H9 (cell line): ENCODE data around the gene ACOT2. TPM values are rescaled to one million over a fixed set of nuclear protein-coding genes. Genes with fewer than 3 reads are reported as not detected.
"Not testable (repeated sequence)": the region's sequence is repeated elsewhere in the genome, so short reads cannot be mapped to it uniquely, and the experiment has no call there.

Experiments used
- DNase-seq: peaks from one replicate; pipeline ENCODE4 v3.0.0-alpha.2; 2017
- H2AFZ ChIP-seq: one replicate; pipeline ENCODE4 v1.6.1; 2013; ENCODE audit warnings: mild to moderate bottlenecking, low read length, control low read depth, moderate library complexity
- H2AK5ac ChIP-seq: 2 replicates; pipeline ENCODE4 v1.6.1; 2013; ENCODE audit warnings: low read length, control low read depth, mixed read lengths; ENCODE audit not compliant: insufficient read length
- H2BK120ac ChIP-seq: one replicate; pipeline ENCODE4 v1.6.1; 2013; ENCODE audit warnings: low read depth, mild to moderate bottlenecking, low read length, control low read depth, inconsistent platforms; ENCODE audit not compliant: poor library complexity, severe bottlenecking
- H2BK12ac ChIP-seq: 2 replicates; pipeline ENCODE4 v1.6.1; 2013; ENCODE audit warnings: low read length, control low read depth, mixed read lengths, low read depth; ENCODE audit not compliant: insufficient read length
- H2BK15ac ChIP-seq: 2 replicates; pipeline ENCODE4 v1.6.1; 2013; ENCODE audit warnings: low read depth, low read length, control low read depth
- H2BK20ac ChIP-seq: one replicate; pipeline ENCODE4 v1.6.1; 2013; ENCODE audit warnings: low read depth, mild to moderate bottlenecking, low read length, control low read depth, inconsistent platforms; ENCODE audit not compliant: poor library complexity, severe bottlenecking
- H2BK5ac ChIP-seq: 2 replicates; pipeline ENCODE4 v1.6.1; 2013; ENCODE audit warnings: low read length, control low read depth, mixed read lengths; ENCODE audit not compliant: insufficient read length
- H3K14ac ChIP-seq: 2 replicates; pipeline ENCODE4 v1.6.1; 2013; ENCODE audit warnings: low read length, control low read depth; ENCODE audit not compliant: insufficient read depth
- H3K18ac ChIP-seq: 2 replicates; pipeline ENCODE4 v1.6.1; 2013; ENCODE audit warnings: low read depth, mild to moderate bottlenecking, mixed read lengths, low read length, control low read depth; ENCODE audit not compliant: insufficient read length
- H3K23ac ChIP-seq: 2 replicates; pipeline ENCODE4 v1.6.1; 2013; ENCODE audit warnings: low read length, control low read depth, mixed read lengths, low read depth; ENCODE audit not compliant: insufficient read length
- H3K23me2 ChIP-seq: 2 replicates; pipeline ENCODE4 v1.6.1; 2013; ENCODE audit warnings: low read depth, mild to moderate bottlenecking, mixed read lengths, low read length, control low read depth; ENCODE audit not compliant: insufficient read length, poor library complexity, severe bottlenecking
- H3K27ac ChIP-seq: 2 replicates; pipeline ENCODE4 v1.5.1; 2013; ENCODE audit warnings: low read length, control low read depth, mixed read lengths, low read depth; ENCODE audit not compliant: insufficient read length
- H3K27me3 ChIP-seq: 2 replicates; pipeline ENCODE4 v1.6.1; 2013; ENCODE audit warnings: low read length, control low read depth, inconsistent platforms; ENCODE audit not compliant: insufficient read depth
- H3K4ac ChIP-seq: 2 replicates; pipeline ENCODE4 v1.6.1; 2013; ENCODE audit warnings: low read depth, mild to moderate bottlenecking, control low read depth, inconsistent platforms, low read length, moderate library complexity
- H3K4me1 ChIP-seq: 2 replicates; pipeline ENCODE4 v1.6.1; 2013; ENCODE audit warnings: low read length, control low read depth, inconsistent platforms; ENCODE audit not compliant: insufficient read depth
- H3K4me2 ChIP-seq: 2 replicates; pipeline ENCODE4 v1.6.1; 2013; ENCODE audit warnings: low read length, control low read depth, mixed read lengths; ENCODE audit not compliant: insufficient read length, insufficient read depth
- H3K56ac ChIP-seq: 2 replicates; pipeline ENCODE4 v1.6.1; 2013; ENCODE audit warnings: low read depth, mild to moderate bottlenecking, mixed read lengths, low read length, control low read depth; ENCODE audit not compliant: insufficient read length
- H3K79me1 ChIP-seq: 2 replicates; pipeline ENCODE4 v1.6.1; 2013; ENCODE audit warnings: low read depth, mild to moderate bottlenecking, moderate library complexity, low read length, control low read depth, inconsistent platforms; ENCODE audit not compliant: insufficient read depth, poor library complexity, severe bottlenecking
- H3K79me2 ChIP-seq: 2 replicates; pipeline ENCODE4 v1.6.1; 2013; ENCODE audit warnings: low read length, control low read depth, inconsistent platforms; ENCODE audit not compliant: insufficient read depth
- H3K9ac ChIP-seq: 2 replicates; pipeline ENCODE4 v1.6.1; 2013; ENCODE audit warnings: low read length, control low read depth, mixed read lengths; ENCODE audit not compliant: insufficient read length; ENCODE audit errors: extremely low read depth
- H3K9me3 ChIP-seq: one replicate; pipeline ENCODE4 v1.6.1; 2013; ENCODE audit warnings: low read depth, low read length, inconsistent platforms; ENCODE audit not compliant: control insufficient read depth
- H3T11ph ChIP-seq: one replicate; pipeline ENCODE4 v1.6.1; 2013; ENCODE audit warnings: mild to moderate bottlenecking, low read length, control low read depth, inconsistent platforms
- H4K20me1 ChIP-seq: one replicate; pipeline ENCODE4 v1.6.1; 2013; ENCODE audit not compliant: control insufficient read depth, insufficient read length, insufficient read depth
- H4K5ac ChIP-seq: 2 replicates; pipeline ENCODE4 v1.6.1; 2013; ENCODE audit warnings: low read depth, mild to moderate bottlenecking, mixed read lengths, low read length, control low read depth; ENCODE audit not compliant: insufficient read length
- H4K8ac ChIP-seq: replicated peaks from 2 replicates; pipeline ENCODE4 v1.6.1; 2013; ENCODE audit warnings: low read length, control low read depth, mixed read lengths, low read depth; ENCODE audit not compliant: insufficient read length
- H4K91ac ChIP-seq: 2 replicates; pipeline ENCODE4 v1.6.1; 2013; ENCODE audit warnings: low read depth, mild to moderate bottlenecking, moderate library complexity, mixed read lengths, low read length, control low read depth; ENCODE audit not compliant: insufficient read length
- H3K27ac Mint-ChIP-seq, 3 experiments: 2 replicates in 2 of 3; 3 replicates in 1 of 3; pipeline ENCODE4 v1.8.0; 2020 to 2021; ENCODE audit warnings: mixed read lengths in 3 of 3, mild to moderate bottlenecking in 1 of 3, moderate library complexity in 1 of 3
- H3K27me3 Mint-ChIP-seq: 2 replicates; pipeline ENCODE4 v1.8.0; 2021; ENCODE audit warnings: low read depth, mild to moderate bottlenecking, moderate library complexity, mixed read lengths
- H3K36me3 Mint-ChIP-seq, 3 experiments: 2 replicates in 2 of 3; 3 replicates in 1 of 3; pipeline ENCODE4 v1.8.0; 2020 to 2021; ENCODE audit warnings: low read depth in 3 of 3, mixed read lengths in 3 of 3; ENCODE audit not compliant: insufficient read depth in 1 of 3
- H3K4me1 Mint-ChIP-seq, 2 experiments: 2 replicates each; pipeline ENCODE4 v1.8.0; 2020; ENCODE audit warnings: mixed read lengths in 2 of 2
- H3K4me3 Mint-ChIP-seq, 2 experiments: 2 replicates in 1 of 2; 3 replicates in 1 of 2; pipeline ENCODE4 v1.8.0; 2020 to 2021; ENCODE audit warnings: mild to moderate bottlenecking in 2 of 2, mixed read lengths in 2 of 2, moderate library complexity in 1 of 2
- H3K9me3 Mint-ChIP-seq, 2 experiments: 2 replicates in 1 of 2; 3 replicates in 1 of 2; pipeline ENCODE4 v1.8.0; 2020; ENCODE audit warnings: mild to moderate bottlenecking in 2 of 2, mixed read lengths in 2 of 2, moderate library complexity in 1 of 2
- WGBS: extraction: QIAGEN DNeasy Blood & Tissue Kit; methylation state at CpG from one replicate; pipeline ENCODE4 v1.1.7; 2013; ENCODE audit warnings: missing lambda C conversion rate, low lambda C conversion rate, mixed read lengths; ENCODE audit not compliant: insufficient read length; ENCODE audit errors: extremely low coverage; 5-methylcytosine and 5-hydroxymethylcytosine counted together
- total RNA-seq: library from RNA; stranded (reverse); gene quantifications from 2 replicates; pipeline ENCODE4 v1.2.1, GENCODE V29; 2021
- TF ChIP-seq, protein P1 (sequence below): fragments of 200-600 bp; sonication (generic); conservative IDR thresholded peaks from 3 replicates; pipeline ENCODE4 v1.8.0; 2021; ENCODE audit warnings: antibody characterized with exemption, mild to moderate bottlenecking

The ACOT2 gene
- total RNA-seq, 1 experiment from 2014 or later = 10.2 TPM

DNA sequence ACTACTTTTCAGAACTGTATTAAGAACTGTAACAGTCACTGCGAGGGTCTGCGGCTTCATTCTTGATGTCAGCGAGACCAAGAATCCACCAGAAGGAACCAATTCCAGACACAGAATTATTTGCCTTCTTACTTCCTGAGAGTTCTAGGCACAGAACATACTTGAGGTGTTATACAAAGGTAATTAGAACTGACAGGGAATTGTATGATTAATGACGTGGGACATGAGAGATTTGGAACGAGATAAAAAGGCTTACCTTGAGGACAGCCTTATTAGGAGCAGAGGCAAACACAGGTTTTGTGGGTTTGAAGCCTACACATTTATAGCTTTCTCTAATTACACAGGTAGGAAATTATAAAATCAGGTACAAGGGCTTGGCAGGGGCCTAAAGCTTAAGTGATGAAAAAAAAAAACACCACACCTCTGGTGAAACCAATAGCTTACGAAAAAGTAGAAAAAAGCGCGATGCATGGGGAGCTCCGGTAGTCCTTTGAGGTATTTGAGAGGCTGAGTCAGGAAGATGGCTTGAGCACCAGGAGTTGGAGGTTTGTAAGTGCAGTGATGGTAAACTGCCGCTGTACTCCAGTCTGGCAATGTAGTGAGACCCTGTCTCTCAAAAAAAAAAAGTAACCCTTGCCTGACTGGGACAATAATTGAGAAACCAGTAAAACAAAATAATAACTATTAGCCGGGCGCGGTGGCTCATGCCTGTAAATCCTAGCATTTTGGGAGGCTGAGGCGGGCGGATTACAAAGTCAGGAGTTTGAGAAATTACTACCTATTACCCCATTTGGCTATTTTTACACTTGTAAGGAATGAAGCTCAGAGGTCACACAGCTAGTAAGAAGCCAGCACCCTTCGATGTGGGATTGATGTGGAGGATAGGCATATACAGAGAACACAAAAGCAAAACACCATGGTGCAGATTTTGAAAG is 795 bp upstream of the ACOT2 start:
- peaks cover 3% of the 10 kb centered on the region; the same call in 1 of the 2 replicates for H3K4me1 ChIP-seq
- Mint-ChIP-seq H3K36me3 (peaks cover 3 to 22% (median 21%) of the 10 kb centered on the region in 3 experiments), H3K27me3 (peaks cover 15% of the 10 kb centered on the region), H3K4me3 (peak overlapping the region; percentile 72 to 80; a peak in 3 of 5 replicates), H3K27ac (no peak overlapping the region), H3K9me3 (peaks cover 4 to 5% of the 10 kb centered on the region in 2 experiments; a peak in 3 of 5 replicates), H3K4me1 (peaks cover 24 to 31% of the 10 kb centered on the region in 2 experiments)
- H3K56ac ChIP-seq = no peak overlapping the region
- no peak for DNase-seq
- H2BK12ac ChIP-seq = no peak overlapping the region
- no peak overlapping the region for H4K8ac ChIP-seq
- no peak overlapping the region for H4K5ac ChIP-seq
- WGBS = 100% methylated on average over 2 of the region's 16 CpGs
- peak overlapping the region; percentile 55 for H3K4me2 ChIP-seq
- H3K23me2 ChIP-seq = peaks cover 7% of the 10 kb centered on the region
- no peak overlapping the region for H3K18ac ChIP-seq
- H3K27ac ChIP-seq = no peak overlapping the region
- H4K91ac ChIP-seq = no peak overlapping the region
- no peak overlapping the region for H3K4ac ChIP-seq
- TF ChIP-seq, protein P1, sequence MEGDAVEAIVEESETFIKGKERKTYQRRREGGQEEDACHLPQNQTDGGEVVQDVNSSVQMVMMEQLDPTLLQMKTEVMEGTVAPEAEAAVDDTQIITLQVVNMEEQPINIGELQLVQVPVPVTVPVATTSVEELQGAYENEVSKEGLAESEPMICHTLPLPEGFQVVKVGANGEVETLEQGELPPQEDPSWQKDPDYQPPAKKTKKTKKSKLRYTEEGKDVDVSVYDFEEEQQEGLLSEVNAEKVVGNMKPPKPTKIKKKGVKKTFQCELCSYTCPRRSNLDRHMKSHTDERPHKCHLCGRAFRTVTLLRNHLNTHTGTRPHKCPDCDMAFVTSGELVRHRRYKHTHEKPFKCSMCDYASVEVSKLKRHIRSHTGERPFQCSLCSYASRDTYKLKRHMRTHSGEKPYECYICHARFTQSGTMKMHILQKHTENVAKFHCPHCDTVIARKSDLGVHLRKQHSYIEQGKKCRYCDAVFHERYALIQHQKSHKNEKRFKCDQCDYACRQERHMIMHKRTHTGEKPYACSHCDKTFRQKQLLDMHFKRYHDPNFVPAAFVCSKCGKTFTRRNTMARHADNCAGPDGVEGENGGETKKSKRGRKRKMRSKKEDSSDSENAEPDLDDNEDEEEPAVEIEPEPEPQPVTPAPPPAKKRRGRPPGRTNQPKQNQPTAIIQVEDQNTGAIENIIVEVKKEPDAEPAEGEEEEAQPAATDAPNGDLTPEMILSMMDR = no peak
- no peak overlapping the region for H3T11ph ChIP-seq
- no peaks in the 10 kb centered on the region for H3K79me2 ChIP-seq
- no peaks in the 10 kb centered on the region for H3K27me3 ChIP-seq
- no peak overlapping the region for H3K9ac ChIP-seq
- no peak overlapping the region for H2BK120ac ChIP-seq
- H3K14ac ChIP-seq = no peak overlapping the region
- H2BK15ac ChIP-seq = no peak overlapping the region
- no peak overlapping the region for H3K23ac ChIP-seq
- H3K9me3 ChIP-seq = no peaks in the 10 kb centered on the region
- no peaks in the 10 kb centered on the region for H3K79me1 ChIP-seq
- H4K20me1 ChIP-seq = no peaks in the 10 kb centered on the region
- H2AK5ac ChIP-seq = no peak overlapping the region
- no peak overlapping the region for H2AFZ ChIP-seq
- no peak overlapping the region for H2BK5ac ChIP-seq
- H2BK20ac ChIP-seq = no peak overlapping the region

DNA sequence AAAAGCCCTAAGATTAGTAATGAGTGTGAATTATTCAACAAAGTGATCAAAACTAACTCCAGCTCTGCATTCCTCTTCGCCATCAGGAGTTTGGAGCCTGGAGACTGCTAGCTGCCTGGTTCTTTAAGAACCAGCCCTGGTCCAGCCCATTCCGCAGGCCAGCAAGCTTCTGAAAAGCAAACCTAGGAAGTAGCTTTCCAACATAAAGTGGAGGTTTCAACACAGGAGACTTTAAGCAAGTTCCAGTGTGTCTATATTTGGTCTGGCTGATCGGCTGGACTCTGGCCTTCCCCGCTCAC is 178 bp upstream of the ACOT2 start:
- Mint-ChIP-seq H3K4me1 (peaks cover 24 to 31% of the 10 kb centered on the region in 2 experiments), H3K27me3 (peaks cover 15% of the 10 kb centered on the region), H3K4me3 (peak overlapping the region; percentile 72 to 80), H3K36me3 (peaks cover 3 to 26% (median 22%) of the 10 kb centered on the region in 3 experiments), H3K27ac (peak overlapping the region in 1 of 3 experiments; percentile 96; a peak in 2 of 7 replicates)
- H2BK120ac ChIP-seq, DNase-seq, H3K9me3 ChIP-seq, H3K79me1 ChIP-seq, H3K4me1 ChIP-seq, H3K27me3 ChIP-seq, H4K5ac ChIP-seq, H2BK5ac ChIP-seq, H2BK20ac ChIP-seq, H4K8ac ChIP-seq, H2BK12ac ChIP-seq, H4K91ac ChIP-seq, H2AFZ ChIP-seq, H3K23me2 ChIP-seq, H3K56ac ChIP-seq, H3K9me3 Mint-ChIP-seq, H3K23ac ChIP-seq, H3K79me2 ChIP-seq, H2BK15ac ChIP-seq, H3K4ac ChIP-seq, H3K27ac ChIP-seq, H4K20me1 ChIP-seq, H3T11ph ChIP-seq, H2AK5ac ChIP-seq: not testable (repeated sequence)
- Histone ChIP-seq H3K18ac (peak overlapping the region; percentile 4), H3K14ac (peak overlapping the region; percentile 84), H3K4me2 (peak overlapping the region; percentile 55), H3K9ac (peak overlapping the region; percentile 18)
- WGBS = no CpG with 5 or more reads among the region's 4 CpGs
